K562 (cell line): Measurements from ENCODE around the gene RBSN. TPM values are rescaled to one million over a fixed set of nuclear protein-coding genes. Genes with fewer than 3 reads are reported as not detected.

Experiments used
- CHD2 ChIP-seq: IDR thresholded peaks from 2 replicates; pipeline ENCODE4 v1.6.1; 2011; ENCODE audit warnings: low read depth, low read length
- ETV6 ChIP-seq, 3 experiments: fragments of 150-350 bp in 1 of 3; sonication (generic) in 1 of 3; formaldehyde crosslinking in 1 of 3; IDR thresholded peaks; 2 replicates each; pipeline versions ENCODE4 v1.6.1 to v1.8.0; 2014 to 2022; ENCODE audit warnings: borderline replicate concordance in 2 of 3, low read depth in 2 of 3, antibody characterized with exemption in 1 of 3, low read length in 1 of 3, mild to moderate bottlenecking in 1 of 3, missing genetic modification reagents in 1 of 3
- HDAC8 ChIP-seq: fragments of 450-650 bp; IDR thresholded peaks from 2 replicates; pipeline ENCODE4 v1.6.1; 2016; ENCODE audit warnings: mild to moderate bottlenecking, missing genetic modification characterization, moderate library complexity, missing compliant biosample characterization
- KLF10 ChIP-seq: fragments of 250-450 bp; sonication (Bioruptor Pico); IDR thresholded peaks from 2 replicates; pipeline ENCODE4 v1.6.1; 2021; ENCODE audit warnings: matching md5 sums
- MAFK ChIP-seq: IDR thresholded peaks from 2 replicates; pipeline ENCODE4 v1.6.1; 2011; ENCODE audit warnings: low read length, improper control_type of control experiment
- SMC3 ChIP-seq: conservative IDR thresholded peaks from 2 replicates; pipeline ENCODE4 v1.6.1; 2011; ENCODE audit warnings: low read depth, low read length, improper control_type of control experiment; ENCODE audit not compliant: insufficient read depth
- TBL1XR1 ChIP-seq, 2 experiments: IDR thresholded peaks; 2 replicates each; pipeline ENCODE4 v1.6.1; 2012; ENCODE audit warnings: improper control_type of control experiment in 2 of 2, low read length in 2 of 2, mild to moderate bottlenecking in 1 of 2
- ZFP1 ChIP-seq: fragments of 450-650 bp; formaldehyde crosslinking; IDR thresholded peaks from 2 replicates; pipeline ENCODE4 v1.4.0; 2020; ENCODE audit warnings: mild to moderate bottlenecking, mixed read lengths
- ZNF121 ChIP-seq: sonication (generic); formaldehyde crosslinking; conservative IDR thresholded peaks from 2 replicates; pipeline ENCODE4 v1.8.0; 2022; ENCODE audit warnings: missing genetic modification reagents
- ZNF134 ChIP-seq: fragments of 250-450 bp; sonication (Bioruptor Pico); conservative IDR thresholded peaks from 2 replicates; pipeline ENCODE4 v1.4.0; 2020
- ZNF165 ChIP-seq: fragments of 250-450 bp; sonication (Bioruptor Pico); IDR thresholded peaks from 2 replicates; pipeline ENCODE4 v1.4.0; 2020; ENCODE audit warnings: borderline replicate concordance
- ZSCAN29 ChIP-seq: fragments of 450-650 bp; IDR thresholded peaks from 2 replicates; pipeline ENCODE4 v1.6.1; 2017
- polyA plus RNA-seq, 8 experiments: library from polyadenylated mRNA; depleted of rRNA in 4 of 8; stranded (reverse) in 5 of 8; unstranded in 3 of 8; fragments of >200 nt; fragmentation: Nextera tagmentation in 2 of 8; fragmentation: Illumina TruSeq in 1 of 8; extraction: Ambion mirVana in 2 of 8; extraction: Trizol in 1 of 8; gene quantifications; 2 replicates each; pipeline versions ENCODE4 v1.2.1 to v1.2.3, GENCODE V29; 2011 to 2014; ENCODE audit warnings: inconsistent platforms in 1 of 8, missing spikeins in 1 of 8
- total RNA-seq, 7 experiments: library from RNA; depleted of rRNA in 6 of 7; stranded (reverse); fragments of >200 nt in 6 of 7; fragmentation: Illumina TruSeq in 2 of 7; extraction: Trizol in 2 of 7; gene quantifications; 2 replicates each; pipeline versions ENCODE4 v1.2.1 to v1.2.3, GENCODE V29; 2011 to 2021; ENCODE audit warnings: low replicate concordance in 1 of 7
- TF ChIP-seq, protein P1 (sequence below): sonication (generic); formaldehyde crosslinking; IDR thresholded peaks from 2 replicates; pipeline ENCODE4 v1.8.1; 2023; ENCODE audit warnings: mild to moderate bottlenecking, missing genetic modification reagents
- TF ChIP-seq, protein P2 (sequence below): sonication (generic); formaldehyde crosslinking; IDR thresholded peaks from 2 replicates; pipeline ENCODE4 v1.8.0; 2022; ENCODE audit warnings: mild to moderate bottlenecking, missing genetic modification reagents
- TF ChIP-seq, protein P3 (sequence below): fragments of 250-450 bp; sonication (Bioruptor Pico); IDR thresholded peaks from 2 replicates; pipeline ENCODE4 v1.5.0; 2020; ENCODE audit warnings: mild to moderate bottlenecking
- TF ChIP-seq, protein P4 (sequence below): fragments of 250-450 bp; sonication (Bioruptor Pico); IDR thresholded peaks from 2 replicates; pipeline ENCODE4 v1.8.0; 2021; ENCODE audit warnings: moderate library complexity, mild to moderate bottlenecking, inconsistent platforms
- TF ChIP-seq, protein P5 (sequence below): fragments of 450-650 bp; IDR thresholded peaks from 2 replicates; pipeline ENCODE4 v1.6.1; 2018; ENCODE audit not compliant: partially characterized antibody

Gene RBSN
- total and polyA plus RNA-seq, 9 of the 15 experiments (the other 6 are each of a cell fraction or from before 2014, with no cell fraction given), result 2.9 to 19.6 (median 15.0) TPM

DNA sequence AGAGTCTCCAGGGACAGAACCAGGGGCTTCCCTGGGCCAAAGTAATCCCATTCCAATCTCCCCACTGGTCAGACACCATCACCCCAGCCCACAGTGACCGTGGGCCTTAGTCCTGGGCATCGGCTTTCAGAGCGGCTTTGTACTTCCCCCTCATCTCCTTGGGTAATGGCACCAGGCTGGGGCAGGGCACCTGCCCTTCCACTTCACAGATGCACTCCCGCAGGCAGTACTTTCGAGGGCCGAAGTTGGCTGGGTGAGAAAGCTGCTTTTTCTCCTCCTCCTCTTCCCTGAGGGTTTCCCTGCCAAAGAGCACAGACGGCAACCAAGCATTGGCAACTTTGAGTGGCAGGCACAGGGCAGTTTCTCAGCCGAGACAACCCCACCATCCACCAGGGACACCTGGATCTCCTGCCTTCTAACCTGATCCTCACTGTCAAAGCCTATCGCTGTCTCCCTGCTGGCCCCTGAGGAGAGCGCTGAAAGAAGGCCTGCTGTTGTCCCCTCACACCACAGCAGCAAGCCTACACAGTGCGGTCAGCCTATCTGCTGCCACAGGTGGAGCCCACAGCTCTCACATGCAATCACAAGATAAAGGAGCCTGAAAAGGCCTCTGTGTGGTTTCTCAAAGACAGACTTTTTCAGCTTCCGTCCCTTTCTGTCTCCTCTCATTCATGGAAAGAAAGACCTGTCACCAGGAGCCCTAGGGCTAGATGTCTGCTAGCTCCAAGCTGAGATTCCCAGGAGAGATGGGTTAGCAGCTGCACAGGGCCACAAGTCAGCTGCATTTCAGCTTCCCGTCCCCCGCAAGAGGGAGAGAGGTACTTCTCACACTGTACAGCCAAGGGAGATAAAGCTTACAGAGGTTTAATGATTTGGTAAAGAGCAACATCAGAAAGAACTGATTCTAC, 46.4 kb downstream of the RBSN start (continued):
- TF ChIP-seq, protein P1, sequence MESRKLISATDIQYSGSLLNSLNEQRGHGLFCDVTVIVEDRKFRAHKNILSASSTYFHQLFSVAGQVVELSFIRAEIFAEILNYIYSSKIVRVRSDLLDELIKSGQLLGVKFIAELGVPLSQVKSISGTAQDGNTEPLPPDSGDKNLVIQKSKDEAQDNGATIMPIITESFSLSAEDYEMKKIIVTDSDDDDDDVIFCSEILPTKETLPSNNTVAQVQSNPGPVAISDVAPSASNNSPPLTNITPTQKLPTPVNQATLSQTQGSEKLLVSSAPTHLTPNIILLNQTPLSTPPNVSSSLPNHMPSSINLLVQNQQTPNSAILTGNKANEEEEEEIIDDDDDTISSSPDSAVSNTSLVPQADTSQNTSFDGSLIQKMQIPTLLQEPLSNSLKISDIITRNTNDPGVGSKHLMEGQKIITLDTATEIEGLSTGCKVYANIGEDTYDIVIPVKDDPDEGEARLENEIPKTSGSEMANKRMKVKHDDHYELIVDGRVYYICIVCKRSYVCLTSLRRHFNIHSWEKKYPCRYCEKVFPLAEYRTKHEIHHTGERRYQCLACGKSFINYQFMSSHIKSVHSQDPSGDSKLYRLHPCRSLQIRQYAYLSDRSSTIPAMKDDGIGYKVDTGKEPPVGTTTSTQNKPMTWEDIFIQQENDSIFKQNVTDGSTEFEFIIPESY, result peak; percentile 81; the same call in 1 of the 2 replicates
- no peak for TF ChIP-seq ZNF121 (CRISPR knock-in tag)
- peak in 1 of 2 experiments; percentile 70; a peak in 1 of 4 replicates for TF ChIP-seq ETV6 (IDR thresholded peaks at IDR 0.05; ENCODE audit: borderline replicate concordance in 1 of 2, low read depth in 2 of 2, low read length in 1 of 2)
- no peak for TF ChIP-seq ETV6 (CRISPR knock-in tag; IDR thresholded peaks at IDR 0.05; ENCODE audit: borderline replicate concordance)
- TF ChIP-seq SMC3, result no peak
- no peak for TF ChIP-seq HDAC8 (tag)
- no peak for TF ChIP-seq ZNF165 (CRISPR knock-in tag)
- TF ChIP-seq, protein P2, sequence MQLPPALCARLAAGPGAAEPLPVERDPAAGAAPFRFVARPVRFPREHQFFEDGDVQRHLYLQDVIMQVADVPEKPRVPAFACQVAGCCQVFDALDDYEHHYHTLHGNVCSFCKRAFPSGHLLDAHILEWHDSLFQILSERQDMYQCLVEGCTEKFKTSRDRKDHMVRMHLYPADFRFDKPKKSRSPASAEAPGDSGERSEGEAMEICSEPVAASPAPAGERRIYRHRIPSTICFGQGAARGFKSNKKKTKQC (CRISPR knock-in tag), result peak; percentile 35; the same call in 1 of the 2 replicates
- TF ChIP-seq, protein P3, sequence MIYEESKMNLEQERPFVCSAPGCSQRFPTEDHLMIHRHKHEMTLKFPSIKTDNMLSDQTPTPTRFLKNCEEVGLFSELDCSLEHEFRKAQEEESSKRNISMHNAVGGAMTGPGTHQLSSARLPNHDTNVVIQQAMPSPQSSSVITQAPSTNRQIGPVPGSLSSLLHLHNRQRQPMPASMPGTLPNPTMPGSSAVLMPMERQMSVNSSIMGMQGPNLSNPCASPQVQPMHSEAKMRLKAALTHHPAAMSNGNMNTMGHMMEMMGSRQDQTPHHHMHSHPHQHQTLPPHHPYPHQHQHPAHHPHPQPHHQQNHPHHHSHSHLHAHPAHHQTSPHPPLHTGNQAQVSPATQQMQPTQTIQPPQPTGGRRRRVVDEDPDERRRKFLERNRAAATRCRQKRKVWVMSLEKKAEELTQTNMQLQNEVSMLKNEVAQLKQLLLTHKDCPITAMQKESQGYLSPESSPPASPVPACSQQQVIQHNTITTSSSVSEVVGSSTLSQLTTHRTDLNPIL (CRISPR knock-in tag), result no peak
- no peak for TF ChIP-seq ZSCAN29
- no peak for TF ChIP-seq KLF10 (CRISPR knock-in tag)
- no peak for TF ChIP-seq ZNF134 (CRISPR knock-in tag)
- no peak; the same call in 1 of the 2 replicates for TF ChIP-seq CHD2
- peak; percentile 95 to 97 for TF ChIP-seq TBL1XR1 (IDR thresholded peaks at IDR 0.05; ENCODE audit: low read length in 2 of 2)
- TF ChIP-seq MAFK, result no peak
- TF ChIP-seq, protein P4, sequence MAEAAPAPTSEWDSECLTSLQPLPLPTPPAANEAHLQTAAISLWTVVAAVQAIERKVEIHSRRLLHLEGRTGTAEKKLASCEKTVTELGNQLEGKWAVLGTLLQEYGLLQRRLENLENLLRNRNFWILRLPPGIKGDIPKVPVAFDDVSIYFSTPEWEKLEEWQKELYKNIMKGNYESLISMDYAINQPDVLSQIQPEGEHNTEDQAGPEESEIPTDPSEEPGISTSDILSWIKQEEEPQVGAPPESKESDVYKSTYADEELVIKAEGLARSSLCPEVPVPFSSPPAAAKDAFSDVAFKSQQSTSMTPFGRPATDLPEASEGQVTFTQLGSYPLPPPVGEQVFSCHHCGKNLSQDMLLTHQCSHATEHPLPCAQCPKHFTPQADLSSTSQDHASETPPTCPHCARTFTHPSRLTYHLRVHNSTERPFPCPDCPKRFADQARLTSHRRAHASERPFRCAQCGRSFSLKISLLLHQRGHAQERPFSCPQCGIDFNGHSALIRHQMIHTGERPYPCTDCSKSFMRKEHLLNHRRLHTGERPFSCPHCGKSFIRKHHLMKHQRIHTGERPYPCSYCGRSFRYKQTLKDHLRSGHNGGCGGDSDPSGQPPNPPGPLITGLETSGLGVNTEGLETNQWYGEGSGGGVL (CRISPR knock-in tag), result no peak
- TF ChIP-seq, protein P5, sequence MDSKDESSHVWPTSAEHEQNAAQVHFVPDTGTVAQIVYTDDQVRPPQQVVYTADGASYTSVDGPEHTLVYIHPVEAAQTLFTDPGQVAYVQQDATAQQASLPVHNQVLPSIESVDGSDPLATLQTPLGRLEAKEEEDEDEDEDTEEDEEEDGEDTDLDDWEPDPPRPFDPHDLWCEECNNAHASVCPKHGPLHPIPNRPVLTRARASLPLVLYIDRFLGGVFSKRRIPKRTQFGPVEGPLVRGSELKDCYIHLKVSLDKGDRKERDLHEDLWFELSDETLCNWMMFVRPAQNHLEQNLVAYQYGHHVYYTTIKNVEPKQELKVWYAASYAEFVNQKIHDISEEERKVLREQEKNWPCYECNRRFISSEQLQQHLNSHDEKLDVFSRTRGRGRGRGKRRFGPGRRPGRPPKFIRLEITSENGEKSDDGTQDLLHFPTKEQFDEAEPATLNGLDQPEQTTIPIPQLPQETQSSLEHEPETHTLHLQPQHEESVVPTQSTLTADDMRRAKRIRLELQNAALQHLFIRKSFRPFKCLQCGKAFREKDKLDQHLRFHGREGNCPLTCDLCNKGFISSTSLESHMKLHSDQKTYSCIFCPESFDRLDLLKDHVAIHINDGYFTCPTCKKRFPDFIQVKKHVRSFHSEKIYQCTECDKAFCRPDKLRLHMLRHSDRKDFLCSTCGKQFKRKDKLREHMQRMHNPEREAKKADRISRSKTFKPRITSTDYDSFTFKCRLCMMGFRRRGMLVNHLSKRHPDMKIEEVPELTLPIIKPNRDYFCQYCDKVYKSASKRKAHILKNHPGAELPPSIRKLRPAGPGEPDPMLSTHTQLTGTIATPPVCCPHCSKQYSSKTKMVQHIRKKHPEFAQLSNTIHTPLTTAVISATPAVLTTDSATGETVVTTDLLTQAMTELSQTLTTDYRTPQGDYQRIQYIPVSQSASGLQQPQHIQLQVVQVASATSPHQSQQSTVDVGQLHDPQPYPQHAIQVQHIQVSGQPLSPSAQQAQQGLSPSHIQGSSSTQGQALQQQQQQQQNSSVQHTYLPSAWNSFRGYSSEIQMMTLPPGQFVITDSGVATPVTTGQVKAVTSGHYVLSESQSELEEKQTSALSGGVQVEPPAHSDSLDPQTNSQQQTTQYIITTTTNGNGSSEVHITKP, result peak; percentile 34
- no peak for TF ChIP-seq ZFP1
